ENCODE results near the gene CRACDL.

Gene CRACDL

GRCh38 chr2:98926601-98927000 lies 9.4 kb downstream of the CRACDL start:
- no peak for TF ChIP-seq CTCF (IDR thresholded peaks at IDR 0.05)
- no peak for TF ChIP-seq ZFX (IDR thresholded peaks at IDR 0.05; ENCODE audit: borderline replicate concordance)
- no peak overlapping the region for H3K27ac ChIP-seq

GRCh38 chr2:98924910-98925309 lies 11.1 kb downstream of the CRACDL start:
- TF ChIP-seq CTCF (IDR thresholded peaks at IDR 0.05), result no peak
- no peak for TF ChIP-seq ZFX (IDR thresholded peaks at IDR 0.05; ENCODE audit: borderline replicate concordance)
- no peak overlapping the region for H3K27ac ChIP-seq

GRCh38 chr2:98924038-98924830 lies 11.8 kb downstream of the CRACDL start:
- TF ChIP-seq CTCF (IDR thresholded peaks at IDR 0.05), result no peak
- TF ChIP-seq ZFX (IDR thresholded peaks at IDR 0.05; ENCODE audit: borderline replicate concordance), result no peak

GRCh38 chr2:98923244-98923940 lies 12.6 kb downstream of the CRACDL start:
- TF ChIP-seq CTCF (IDR thresholded peaks at IDR 0.05), result peak; percentile 30
- no peak for TF ChIP-seq ZFX (IDR thresholded peaks at IDR 0.05; ENCODE audit: borderline replicate concordance)
- no peak overlapping the region for H3K27ac ChIP-seq

More at GRCh38 chr2:98924038-98924830, 11.8 kb downstream of the CRACDL start:
- H3K27ac ChIP-seq, result no peak overlapping the region

GRCh38 chr2:98921062-98921461 lies 15.0 kb downstream of the CRACDL start:
- TF ChIP-seq ZFX (IDR thresholded peaks at IDR 0.05; ENCODE audit: borderline replicate concordance) (no peak), CTCF (IDR thresholded peaks at IDR 0.05) (no peak)
- H3K27ac ChIP-seq, result no peak overlapping the region

GRCh38 chr2:98917031-98917471 lies 19.0 kb downstream of the CRACDL start:
- no peak overlapping the region for H3K27ac ChIP-seq

More at GRCh38 chr2:98917031-98917471, 19.0 kb downstream of the CRACDL start:
- TF ChIP-seq ZFX (IDR thresholded peaks at IDR 0.05; ENCODE audit: borderline replicate concordance), result no peak
- no peak for TF ChIP-seq CTCF (IDR thresholded peaks at IDR 0.05)
